ENCODE measurements around the gene PYY.

GRCh38 chr17:43978078-43978477, 24.3 kb upstream of the PYY start:
- no peak for TF ChIP-seq CTCF (IDR thresholded peaks at IDR 0.05)
- no peak for TF ChIP-seq EP300 (IDR thresholded peaks at IDR 0.05)
- TF ChIP-seq POLR2AphosphoS5 (IDR thresholded peaks at IDR 0.05): no peak
